HCT116 (cell line): Measurements from ENCODE around the gene TTF2.

Experiments
- EZH2phosphoT487 ChIP-seq: fragments of 200-600 bp; IDR thresholded peaks from 2 replicates; pipeline ENCODE4 v1.6.1; 2018; ENCODE audit warnings: antibody characterized with exemption, borderline replicate concordance
- POLR2A ChIP-seq: IDR thresholded peaks from 2 replicates; pipeline ENCODE4 v1.7.0; 2011; ENCODE audit warnings: borderline replicate concordance; ENCODE audit not compliant: insufficient read depth, insufficient read length; ENCODE audit errors: extremely low read depth
- SRF ChIP-seq: IDR thresholded peaks from 2 replicates; pipeline ENCODE4 v1.6.1; 2012; ENCODE audit warnings: low read depth
- YY1 ChIP-seq: IDR thresholded peaks from 2 replicates; pipeline ENCODE4 v1.6.1; 2011; ENCODE audit warnings: low read length, low read depth, moderate library complexity, mild to moderate bottlenecking; ENCODE audit not compliant: insufficient replicate concordance; ENCODE audit errors: extremely low read depth
- ZNF274 ChIP-seq: fragments of 200-500 bp; sonication (Bioruptor generic); IDR thresholded peaks from 2 replicates; pipeline ENCODE4 v1.6.1; 2014; ENCODE audit warnings: mild to moderate bottlenecking, low read depth, low read length, inconsistent platforms
- TF ChIP-seq, protein P1 (sequence below), 3 experiments: fragments of 200-600 bp in 1 of 3; sonication (generic) in 1 of 3; IDR thresholded peaks in 2 of 3; conservative IDR thresholded peaks in 1 of 3; 2 replicates each; pipeline ENCODE4 v1.5.1; 2012 to 2017; ENCODE audit warnings: low read depth in 2 of 3, low read length in 2 of 3, antibody characterized with exemption in 1 of 3, borderline replicate concordance in 1 of 3, control low read depth in 1 of 3, mild to moderate bottlenecking in 1 of 3, mixed read lengths in 1 of 3, mixed run types in 1 of 3, moderate library complexity in 1 of 3; ENCODE audit not compliant: insufficient read depth in 1 of 3
- TF ChIP-seq, protein P2 (sequence below): IDR thresholded peaks from 2 replicates; pipeline ENCODE4 v1.6.1; 2012; ENCODE audit warnings: low read depth

DNA sequence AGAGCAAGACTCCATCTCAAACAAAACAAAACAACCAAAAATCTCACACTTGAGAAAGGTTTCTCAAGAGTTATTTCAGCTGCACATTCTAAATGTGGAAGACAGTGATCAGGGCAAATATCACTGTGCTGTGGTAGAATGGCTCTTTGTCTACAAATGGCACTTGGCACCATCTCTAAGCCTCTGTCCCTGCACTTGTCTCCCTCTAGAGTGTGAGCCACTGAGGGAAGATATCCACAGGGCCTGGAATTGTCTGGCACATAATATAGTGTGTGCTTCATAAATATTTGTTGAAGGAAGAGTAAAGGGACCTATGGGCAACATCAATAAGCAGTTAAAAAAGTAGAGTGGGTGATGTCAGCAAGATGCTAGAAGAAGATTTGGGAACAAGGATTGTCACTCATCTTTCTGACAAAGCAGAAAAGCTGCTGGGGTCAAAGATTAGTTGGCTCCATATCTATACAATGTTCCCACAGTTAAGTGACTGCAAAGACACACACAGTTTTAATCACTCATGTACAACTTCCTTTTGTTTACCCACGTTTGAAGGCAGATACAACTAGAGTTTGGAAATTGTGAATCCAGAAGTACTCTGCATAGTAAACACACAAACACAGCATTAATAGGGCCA, 39.5 kb upstream of the TTF2 start:
- TF ChIP-seq, protein P1, sequence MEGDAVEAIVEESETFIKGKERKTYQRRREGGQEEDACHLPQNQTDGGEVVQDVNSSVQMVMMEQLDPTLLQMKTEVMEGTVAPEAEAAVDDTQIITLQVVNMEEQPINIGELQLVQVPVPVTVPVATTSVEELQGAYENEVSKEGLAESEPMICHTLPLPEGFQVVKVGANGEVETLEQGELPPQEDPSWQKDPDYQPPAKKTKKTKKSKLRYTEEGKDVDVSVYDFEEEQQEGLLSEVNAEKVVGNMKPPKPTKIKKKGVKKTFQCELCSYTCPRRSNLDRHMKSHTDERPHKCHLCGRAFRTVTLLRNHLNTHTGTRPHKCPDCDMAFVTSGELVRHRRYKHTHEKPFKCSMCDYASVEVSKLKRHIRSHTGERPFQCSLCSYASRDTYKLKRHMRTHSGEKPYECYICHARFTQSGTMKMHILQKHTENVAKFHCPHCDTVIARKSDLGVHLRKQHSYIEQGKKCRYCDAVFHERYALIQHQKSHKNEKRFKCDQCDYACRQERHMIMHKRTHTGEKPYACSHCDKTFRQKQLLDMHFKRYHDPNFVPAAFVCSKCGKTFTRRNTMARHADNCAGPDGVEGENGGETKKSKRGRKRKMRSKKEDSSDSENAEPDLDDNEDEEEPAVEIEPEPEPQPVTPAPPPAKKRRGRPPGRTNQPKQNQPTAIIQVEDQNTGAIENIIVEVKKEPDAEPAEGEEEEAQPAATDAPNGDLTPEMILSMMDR (IDR thresholded peaks at IDR 0.05 in 2 of 3, conservative IDR thresholded peaks at IDR 0.05 in 1 of 3; ENCODE audit: borderline replicate concordance in 1 of 3, insufficient read depth in 1 of 3, low read depth in 2 of 3, low read length in 2 of 3): no peak
- TF ChIP-seq SRF: no peak
- no peak for TF ChIP-seq EZH2phosphoT487
- no peak for TF ChIP-seq ZNF274
- no peak for TF ChIP-seq POLR2A
- TF ChIP-seq, protein P2, sequence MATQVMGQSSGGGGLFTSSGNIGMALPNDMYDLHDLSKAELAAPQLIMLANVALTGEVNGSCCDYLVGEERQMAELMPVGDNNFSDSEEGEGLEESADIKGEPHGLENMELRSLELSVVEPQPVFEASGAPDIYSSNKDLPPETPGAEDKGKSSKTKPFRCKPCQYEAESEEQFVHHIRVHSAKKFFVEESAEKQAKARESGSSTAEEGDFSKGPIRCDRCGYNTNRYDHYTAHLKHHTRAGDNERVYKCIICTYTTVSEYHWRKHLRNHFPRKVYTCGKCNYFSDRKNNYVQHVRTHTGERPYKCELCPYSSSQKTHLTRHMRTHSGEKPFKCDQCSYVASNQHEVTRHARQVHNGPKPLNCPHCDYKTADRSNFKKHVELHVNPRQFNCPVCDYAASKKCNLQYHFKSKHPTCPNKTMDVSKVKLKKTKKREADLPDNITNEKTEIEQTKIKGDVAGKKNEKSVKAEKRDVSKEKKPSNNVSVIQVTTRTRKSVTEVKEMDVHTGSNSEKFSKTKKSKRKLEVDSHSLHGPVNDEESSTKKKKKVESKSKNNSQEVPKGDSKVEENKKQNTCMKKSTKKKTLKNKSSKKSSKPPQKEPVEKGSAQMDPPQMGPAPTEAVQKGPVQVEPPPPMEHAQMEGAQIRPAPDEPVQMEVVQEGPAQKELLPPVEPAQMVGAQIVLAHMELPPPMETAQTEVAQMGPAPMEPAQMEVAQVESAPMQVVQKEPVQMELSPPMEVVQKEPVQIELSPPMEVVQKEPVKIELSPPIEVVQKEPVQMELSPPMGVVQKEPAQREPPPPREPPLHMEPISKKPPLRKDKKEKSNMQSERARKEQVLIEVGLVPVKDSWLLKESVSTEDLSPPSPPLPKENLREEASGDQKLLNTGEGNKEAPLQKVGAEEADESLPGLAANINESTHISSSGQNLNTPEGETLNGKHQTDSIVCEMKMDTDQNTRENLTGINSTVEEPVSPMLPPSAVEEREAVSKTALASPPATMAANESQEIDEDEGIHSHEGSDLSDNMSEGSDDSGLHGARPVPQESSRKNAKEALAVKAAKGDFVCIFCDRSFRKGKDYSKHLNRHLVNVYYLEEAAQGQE: no peak
- no peak for TF ChIP-seq YY1
